T-helper 1 cell treated with Interleukin-12 subunit alpha and Interleukin-12 subunit beta and Interleukin-4 antibody, amounts not matched to agents 30 ng/mL and 1 ng/mL, for 36 hours (primary cell): ENCODE measurements around the gene SUMF1. TPM values are rescaled to one million over a fixed set of nuclear protein-coding genes. Genes with fewer than 3 reads are reported as not detected.
"Not testable (repeated sequence)": the region's sequence is repeated elsewhere in the genome, so short reads cannot be mapped to it uniquely, and the experiment has no call there.

Experiments used
- intact Hi-C: fragments of 100-400 bp; cut with micrococcal nuclease; formaldehyde crosslinking; loops from one replicate; pipeline ENCODE4 v1.15.1; 2024
- total RNA-seq: library from RNA; stranded (reverse); gene quantifications from 2 replicates; pipeline ENCODE4 v1.2.3, GENCODE V29; 2022

SUMF1 gene
- total RNA-seq, 1 donor from 2014 or later, result 8.1 TPM

- intact Hi-C loops, result no loop called here
These were observed 4.6 kb downstream of the SUMF1 start for GRCh38 chr3:4462369-4463040.

GRCh38 chr3:4461468-4462090, 5.5 kb downstream of the SUMF1 start:
- intact Hi-C loops, result no loop called here

GRCh38 chr3:4460334-4460733, 6.7 kb downstream of the SUMF1 start:
- intact Hi-C loops, result no loop called here

- intact Hi-C loops, result no loop called here
These were observed 8.1 kb downstream of the SUMF1 start for GRCh38 chr3:4458961-4459360.

GRCh38 chr3:4456780-4457179, 10.3 kb downstream of the SUMF1 start:
- intact Hi-C loops, result not testable (repeated sequence)

- intact Hi-C loops, result no loop called here
These were observed 12.9 kb downstream of the SUMF1 start for GRCh38 chr3:4454142-4454541.

- intact Hi-C loops, result no loop called here
These were observed 17.8 kb downstream of the SUMF1 start for GRCh38 chr3:4449043-4449805.

- intact Hi-C loops, result no loop called here
These were observed 18.9 kb downstream of the SUMF1 start for GRCh38 chr3:4448187-4448586.

- intact Hi-C loops, result no loop called here
These were observed 19.6 kb downstream of the SUMF1 start for GRCh38 chr3:4447295-4447999.

- intact Hi-C loops, result no loop called here
These were observed 26.1 kb downstream of the SUMF1 start for GRCh38 chr3:4440951-4441350.

GRCh38 chr3:4438296-4438695, 28.8 kb downstream of the SUMF1 start:
- intact Hi-C loops, result no loop called here

- intact Hi-C loops, result no loop called here
These were observed 34.8 kb downstream of the SUMF1 start for GRCh38 chr3:4432259-4432658.

GRCh38 chr3:4429648-4430350, 37.3 kb downstream of the SUMF1 start:
- intact Hi-C loops, result no loop called here

- intact Hi-C loops, result no loop called here
These were observed 40.2 kb downstream of the SUMF1 start for GRCh38 chr3:4426782-4427344.

GRCh38 chr3:4426261-4426781, 40.7 kb downstream of the SUMF1 start:
- intact Hi-C loops, result no loop called here

- intact Hi-C loops, result no loop called here
These were observed 41.4 kb downstream of the SUMF1 start for GRCh38 chr3:4425707-4426106.

GRCh38 chr3:4425055-4425454, 42.0 kb downstream of the SUMF1 start:
- intact Hi-C loops, result no loop called here

- intact Hi-C loops, result loop anchor here (1.0 kb wide), 2 partner anchors 12 to 34 kb away; no protein-coding TSS in a partner anchor
These were observed 45.9 kb downstream of the SUMF1 start for GRCh38 chr3:4421121-4421520.

- intact Hi-C loops, result no loop called here
These were observed 47.1 kb downstream of the SUMF1 start for GRCh38 chr3:4419920-4420319.

GRCh38 chr3:4419386-4419785, 47.7 kb downstream of the SUMF1 start:
- intact Hi-C loops, result no loop called here

- intact Hi-C loops, result no loop called here
These were observed 48.9 kb downstream of the SUMF1 start for GRCh38 chr3:4418156-4418555.
